IPS-15b (cell line): ENCODE measurements around the gene CXorf49.
"Not testable (repeated sequence)": the region's sequence is repeated elsewhere in the genome, so short reads cannot be mapped to it uniquely, and the experiment has no call there.

Experiments
- H3K27me3 ChIP-seq: one replicate; pipeline ENCODE4 v1.6.1; 2013; ENCODE audit warnings: low read length; ENCODE audit not compliant: control insufficient read depth, insufficient read depth
- H3K36me3 ChIP-seq: one replicate; pipeline ENCODE4 v1.6.1; 2013; ENCODE audit warnings: low read length; ENCODE audit not compliant: control insufficient read depth, insufficient read depth
- H3K4me1 ChIP-seq: one replicate; pipeline ENCODE4 v1.6.1; 2013; ENCODE audit warnings: mild to moderate bottlenecking, low read length; ENCODE audit not compliant: control insufficient read depth, insufficient read depth
- H3K4me3 ChIP-seq: one replicate; pipeline ENCODE4 v1.5.1; 2013; ENCODE audit warnings: low read depth, low read length
- H3K9ac ChIP-seq: one replicate; pipeline ENCODE4 v1.6.1; 2013; ENCODE audit warnings: low read depth, mild to moderate bottlenecking, low read length
- H3K9me3 ChIP-seq: one replicate; pipeline ENCODE4 v1.6.1; 2013; ENCODE audit warnings: mild to moderate bottlenecking, low read length; ENCODE audit not compliant: control insufficient read depth, insufficient read depth

CXorf49 gene

GRCh38 chrX:71698299-71699022 lies 19.6 kb downstream of the CXorf49 start:
- H3K27me3 ChIP-seq, H3K36me3 ChIP-seq, H3K4me1 ChIP-seq, H3K9ac ChIP-seq, H3K4me3 ChIP-seq, H3K9me3 ChIP-seq: not testable (repeated sequence)

- H3K9ac ChIP-seq, H3K4me3 ChIP-seq, H3K4me1 ChIP-seq, H3K36me3 ChIP-seq, H3K9me3 ChIP-seq, H3K27me3 ChIP-seq: not testable (repeated sequence)
These were observed 20.4 kb downstream of the CXorf49 start for GRCh38 chrX:71697466-71698298.

DNA sequence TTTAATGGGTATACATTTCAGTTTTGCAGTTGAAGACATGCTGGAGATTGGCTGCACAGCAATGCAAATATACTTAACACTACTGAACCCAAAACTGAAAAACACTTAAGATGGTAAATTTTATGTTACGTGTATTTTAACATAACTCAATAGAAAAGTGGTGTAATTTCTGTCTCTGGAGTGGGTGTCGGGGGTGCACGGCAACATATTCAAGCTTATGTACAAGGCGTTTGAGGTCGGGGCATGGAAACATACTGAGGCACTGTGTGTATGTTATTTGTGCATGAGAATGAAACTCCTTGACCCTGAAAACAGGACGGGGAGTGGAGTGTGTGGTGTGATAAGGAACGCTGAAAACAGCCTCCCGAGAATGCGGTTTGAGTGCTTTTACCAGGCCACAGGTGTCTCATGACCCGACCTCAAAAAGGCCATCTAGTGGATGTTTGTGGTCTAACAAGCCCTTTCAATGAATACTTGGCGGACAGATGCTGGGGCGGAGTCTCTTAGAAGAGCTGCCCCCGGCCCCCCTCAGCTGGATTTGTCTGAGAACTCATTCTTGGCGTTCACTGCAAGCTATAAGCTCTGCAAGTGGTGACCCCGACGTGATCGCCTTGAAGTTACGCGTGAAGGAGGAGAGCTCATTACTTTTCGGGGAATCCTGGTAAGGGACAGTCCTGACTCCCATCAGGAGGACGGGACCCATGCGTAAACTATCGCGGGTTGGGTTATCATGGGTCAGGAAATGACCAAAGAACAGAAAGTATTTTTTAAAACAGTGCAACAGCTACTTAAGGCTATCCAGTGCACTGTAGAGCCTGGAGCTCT lies 21.2 kb downstream of the CXorf49 start:
- not testable (repeated sequence) for H3K27me3 ChIP-seq, H3K9me3 ChIP-seq, H3K4me1 ChIP-seq, H3K36me3 ChIP-seq, H3K9ac ChIP-seq, H3K4me3 ChIP-seq

GRCh38 chrX:71679575-71680207 lies 38.4 kb downstream of the CXorf49 start:
- H3K36me3 ChIP-seq: no peaks in the 10 kb centered on the region
- H3K27me3 ChIP-seq: no peaks in the 10 kb centered on the region
- H3K4me3 ChIP-seq: no peak overlapping the region
- no peak overlapping the region for H3K9ac ChIP-seq
- H3K4me1 ChIP-seq: no peaks in the 10 kb centered on the region
- H3K9me3 ChIP-seq: no peaks in the 10 kb centered on the region

DNA sequence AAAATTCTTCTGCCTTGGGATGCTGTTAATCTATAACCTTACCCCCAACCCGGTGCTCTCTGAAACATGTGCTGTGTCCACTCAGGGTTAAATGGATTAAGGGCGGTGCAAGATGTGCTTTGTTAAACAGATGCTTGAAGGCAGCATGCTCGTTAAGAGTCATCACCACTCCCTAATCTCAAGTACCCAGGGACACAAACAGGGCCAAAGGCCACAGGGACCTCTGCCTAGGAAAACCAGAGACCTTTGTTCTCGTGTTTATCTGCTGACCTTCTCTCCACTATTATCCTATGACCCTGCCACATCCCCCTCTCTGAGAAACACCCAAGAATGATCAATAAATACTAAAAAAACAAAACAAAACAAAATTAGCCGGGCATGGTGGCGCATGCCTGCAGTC lies 40.9 kb downstream of the CXorf49 start:
- not testable (repeated sequence) for H3K36me3 ChIP-seq, H3K9ac ChIP-seq, H3K27me3 ChIP-seq, H3K4me1 ChIP-seq, H3K4me3 ChIP-seq, H3K9me3 ChIP-seq

DNA sequence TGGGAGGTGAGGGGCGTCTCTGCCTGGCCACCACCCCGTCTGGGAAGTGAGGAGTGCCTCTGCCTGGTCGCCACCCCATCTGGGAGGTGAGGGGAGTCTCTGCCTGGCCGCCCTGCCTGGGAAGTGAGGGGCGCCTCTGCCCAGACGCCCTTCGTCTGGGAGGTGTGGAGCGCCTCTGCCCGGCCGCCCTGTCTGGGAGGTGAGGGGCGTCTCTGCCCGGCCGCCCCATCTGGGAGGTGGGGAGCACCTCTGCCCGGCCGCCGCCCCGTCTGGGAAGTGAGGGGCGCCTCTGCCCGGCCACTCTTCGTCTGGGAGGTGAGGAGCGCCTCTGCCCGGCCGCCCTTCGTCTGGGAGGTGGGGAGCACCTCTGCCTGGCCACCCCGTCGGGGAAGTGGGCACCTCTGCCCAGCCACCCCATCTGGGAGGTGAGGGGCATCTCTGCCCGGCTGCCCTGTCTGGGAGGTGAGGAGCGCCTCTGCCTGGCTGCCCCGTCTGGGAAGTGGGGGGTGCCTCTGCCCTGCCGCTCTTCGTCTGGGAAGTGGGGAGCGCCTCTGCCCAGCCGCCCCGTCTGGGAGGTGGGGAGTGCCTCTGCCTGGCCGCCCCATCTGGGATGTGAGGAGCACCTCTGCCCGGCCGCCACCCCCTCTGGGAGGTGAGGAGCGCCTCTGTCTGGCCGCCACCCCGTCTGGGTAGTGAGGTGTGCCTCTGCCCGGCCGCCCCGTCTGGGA lies 41.9 kb downstream of the CXorf49 start:
- not testable (repeated sequence) for H3K4me1 ChIP-seq, H3K4me3 ChIP-seq, H3K9ac ChIP-seq, H3K9me3 ChIP-seq, H3K27me3 ChIP-seq, H3K36me3 ChIP-seq

DNA sequence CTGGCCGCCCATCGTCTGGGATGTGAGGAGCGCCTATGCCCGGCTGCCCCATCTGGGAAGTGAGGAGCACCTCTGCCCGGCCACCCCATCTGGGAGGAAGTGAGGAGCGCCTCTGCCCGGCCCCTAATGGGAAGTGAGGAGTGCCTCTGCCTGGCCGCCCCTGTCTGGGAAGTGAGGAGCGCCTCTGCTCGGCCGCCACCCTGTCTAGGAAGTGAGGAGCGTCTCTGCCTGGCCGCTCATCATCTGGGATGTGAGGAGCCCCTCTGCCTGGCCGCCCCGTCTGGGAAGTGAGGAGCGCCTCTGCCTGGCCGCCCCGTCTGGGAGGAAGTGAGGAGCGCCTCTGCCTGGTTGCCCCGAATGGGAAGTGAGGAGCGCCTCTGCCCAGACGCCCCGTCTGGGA lies 42.4 kb downstream of the CXorf49 start:
- not testable (repeated sequence) for H3K27me3 ChIP-seq, H3K9me3 ChIP-seq, H3K4me1 ChIP-seq, H3K36me3 ChIP-seq, H3K9ac ChIP-seq, H3K4me3 ChIP-seq

DNA sequence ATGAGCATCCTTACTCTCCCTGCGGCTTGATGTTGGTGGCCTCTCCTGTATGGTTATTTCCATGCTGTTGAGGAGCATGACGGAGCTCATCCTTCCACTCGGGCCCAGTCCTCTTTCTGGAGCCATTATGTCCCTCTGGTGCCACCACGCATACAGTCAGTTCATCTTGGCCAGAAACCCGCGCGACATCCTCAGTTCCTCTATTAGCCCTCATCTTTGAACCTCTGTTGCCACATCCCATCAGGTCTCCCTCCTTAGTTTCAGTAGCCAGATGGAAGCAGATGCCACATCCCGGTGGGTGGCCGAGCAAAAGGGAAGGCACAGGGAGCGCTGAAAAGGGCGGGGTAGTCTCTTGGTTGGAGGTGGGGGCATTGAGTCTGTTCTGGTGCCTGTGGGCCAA lies 46.1 kb downstream of the CXorf49 start:
- Histone ChIP-seq H3K4me1 (no peaks in the 10 kb centered on the region), H3K9ac (no peak overlapping the region), H3K9me3 (peaks cover 4% of the 10 kb centered on the region), H3K27me3 (no peaks in the 10 kb centered on the region), H3K4me3 (no peak overlapping the region), H3K36me3 (no peaks in the 10 kb centered on the region)

DNA sequence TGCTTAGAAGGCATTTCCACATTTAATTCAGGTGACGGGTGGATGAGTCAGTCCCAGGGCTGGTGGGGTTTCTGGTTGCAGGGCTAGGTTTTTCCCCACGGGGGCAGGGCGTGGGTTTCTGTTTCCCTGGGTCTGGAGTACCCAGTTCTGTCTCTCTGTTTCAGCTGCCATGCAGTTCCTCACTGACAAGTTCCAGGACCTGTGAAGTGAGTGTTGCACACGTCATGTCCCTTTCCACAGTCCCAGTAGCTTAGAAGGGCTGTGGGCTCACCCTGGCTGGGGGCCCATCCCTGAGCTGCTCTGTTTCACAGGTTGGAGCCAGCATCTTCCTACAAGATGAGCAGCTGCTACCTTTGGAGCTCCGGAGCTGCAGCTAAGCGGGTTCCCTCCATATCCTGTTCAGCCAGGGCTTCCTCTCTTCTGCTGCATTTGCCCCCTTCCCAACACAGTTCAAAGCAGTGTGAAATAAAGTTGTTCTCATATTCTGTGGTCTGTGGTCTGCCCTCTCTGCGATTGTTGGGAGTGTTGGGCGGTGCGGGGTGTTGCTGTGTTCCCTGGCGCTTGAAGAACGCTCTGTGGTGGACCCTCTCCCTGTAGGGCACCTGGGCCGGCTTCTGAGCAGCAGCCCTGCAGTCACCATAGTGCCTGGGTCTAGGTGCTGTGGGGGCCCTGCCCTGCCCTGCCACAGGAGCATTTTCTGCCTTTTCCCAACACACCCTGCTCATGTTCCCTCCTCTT lies 46.9 kb downstream of the CXorf49 start:
- Histone ChIP-seq H3K9me3 (peaks cover 4% of the 10 kb centered on the region), H3K9ac (no peak overlapping the region), H3K4me1 (no peaks in the 10 kb centered on the region), H3K4me3 (no peak overlapping the region), H3K36me3 (no peaks in the 10 kb centered on the region), H3K27me3 (no peaks in the 10 kb centered on the region)

- not testable (repeated sequence) for H3K4me1 ChIP-seq, H3K9me3 ChIP-seq, H3K36me3 ChIP-seq, H3K27me3 ChIP-seq, H3K4me3 ChIP-seq, H3K9ac ChIP-seq
These were observed 48.1 kb downstream of the CXorf49 start for GRCh38 chrX:71669947-71670346.
